ENCODE data around the gene ABCC4. TPM values are rescaled to one million over a fixed set of nuclear protein-coding genes. Genes with fewer than 3 reads are reported as not detected.
A peak's percentile ranks its signal among the peaks of the same experiment; 100 is the strongest.

The ABCC4 gene
- total and polyA plus RNA-seq, 2 of the 13 experiments (the other 11 are each of a cell fraction or from before 2014, with no cell fraction given): 4.2 to 11.3 TPM

DNA sequence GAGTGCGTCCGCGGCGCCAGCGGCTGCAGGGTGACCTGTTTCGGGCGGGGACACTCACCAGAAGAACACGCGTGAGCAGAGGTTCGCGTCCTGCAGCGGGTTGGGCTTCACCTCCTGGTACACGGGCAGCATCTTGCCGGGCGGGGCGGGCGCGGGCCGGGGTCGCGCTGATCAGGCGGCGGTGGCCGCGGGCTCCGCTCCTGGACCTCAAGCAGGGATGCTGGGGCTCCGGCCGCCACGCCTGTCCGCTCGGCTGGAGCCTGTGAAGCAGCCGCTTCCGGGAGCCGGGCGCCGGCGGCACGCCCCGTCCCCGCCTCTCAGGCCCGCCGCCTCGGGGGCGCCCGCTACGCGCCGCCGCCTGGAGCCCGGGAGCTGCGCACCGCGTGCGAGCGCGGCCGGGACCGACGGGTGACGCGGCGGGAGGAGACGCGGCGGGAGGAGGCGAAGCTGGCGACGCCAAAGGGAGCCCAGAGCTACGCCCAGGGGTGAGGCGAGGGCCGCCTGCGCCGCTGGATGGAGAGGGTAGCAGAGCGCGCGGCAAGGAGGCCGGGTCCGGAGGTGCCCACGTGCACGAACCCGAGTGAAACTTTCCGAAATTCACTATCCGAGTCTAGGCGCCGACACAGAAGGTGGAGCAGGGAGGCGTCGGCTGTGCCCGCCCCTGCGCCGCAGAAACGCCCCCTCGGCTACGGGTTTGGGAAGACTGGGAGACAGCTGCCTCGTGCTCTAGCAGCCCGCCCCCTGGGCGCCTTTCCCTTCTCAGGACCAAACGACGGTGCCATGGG lies at the start of gene ABCC4 (continued):
- TF ChIP-seq ZFYVE20 (CRISPR knock-in tag; IDR thresholded peaks at IDR 0.05; ENCODE audit: borderline replicate concordance, low read depth) (peak; percentile 87; the same call in 1 of the 2 replicates), ZBTB7B (CRISPR knock-in tag; IDR thresholded peaks at IDR 0.05) (0 out of 2 replicates have a peak, but pooled peaks have one; percentile 25), ESRRA (CRISPR knock-in tag; IDR thresholded peaks at IDR 0.05; ENCODE audit: low read depth) (no peak), ZFP1 (CRISPR knock-in tag; IDR thresholded peaks at IDR 0.05) (no peak), GTF3A (CRISPR knock-in tag; conservative IDR thresholded peaks at IDR 0.05) (no peak), SETDB1 (CRISPR knock-in tag; IDR thresholded peaks at IDR 0.05; ENCODE audit: borderline replicate concordance) (no peak), ZNF749 (CRISPR knock-in tag; IDR thresholded peaks at IDR 0.05; ENCODE audit: borderline replicate concordance) (no peak), TSC22D2 (CRISPR knock-in tag; IDR thresholded peaks at IDR 0.05; ENCODE audit: borderline replicate concordance) (peak; percentile 21; the same call in 1 of the 2 replicates), ZZZ3 (CRISPR knock-in tag; IDR thresholded peaks at IDR 0.05; ENCODE audit: borderline replicate concordance) (no peak)
- TF ChIP-seq, protein P1, sequence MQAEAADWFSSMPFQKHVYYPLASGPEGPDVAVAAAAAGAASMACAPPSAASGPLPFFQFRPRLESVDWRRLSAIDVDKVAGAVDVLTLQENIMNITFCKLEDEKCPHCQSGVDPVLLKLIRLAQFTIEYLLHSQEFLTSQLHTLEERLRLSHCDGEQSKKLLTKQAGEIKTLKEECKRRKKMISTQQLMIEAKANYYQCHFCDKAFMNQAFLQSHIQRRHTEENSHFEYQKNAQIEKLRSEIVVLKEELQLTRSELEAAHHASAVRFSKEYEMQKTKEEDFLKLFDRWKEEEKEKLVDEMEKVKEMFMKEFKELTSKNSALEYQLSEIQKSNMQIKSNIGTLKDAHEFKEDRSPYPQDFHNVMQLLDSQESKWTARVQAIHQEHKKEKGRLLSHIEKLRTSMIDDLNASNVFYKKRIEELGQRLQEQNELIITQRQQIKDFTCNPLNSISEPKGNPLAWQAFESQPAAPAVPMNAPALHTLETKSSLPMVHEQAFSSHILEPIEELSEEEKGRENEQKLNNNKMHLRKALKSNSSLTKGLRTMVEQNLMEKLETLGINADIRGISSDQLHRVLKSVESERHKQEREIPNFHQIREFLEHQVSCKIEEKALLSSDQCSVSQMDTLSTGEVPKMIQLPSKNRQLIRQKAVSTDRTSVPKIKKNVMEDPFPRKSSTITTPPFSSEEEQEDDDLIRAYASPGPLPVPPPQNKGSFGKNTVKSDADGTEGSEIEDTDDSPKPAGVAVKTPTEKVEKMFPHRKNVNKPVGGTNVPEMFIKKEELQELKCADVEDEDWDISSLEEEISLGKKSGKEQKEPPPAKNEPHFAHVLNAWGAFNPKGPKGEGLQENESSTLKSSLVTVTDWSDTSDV (CRISPR knock-in tag; IDR thresholded peaks at IDR 0.05): peak; percentile 89; the same call in 1 of the 2 replicates
- TF ChIP-seq, protein P2, sequence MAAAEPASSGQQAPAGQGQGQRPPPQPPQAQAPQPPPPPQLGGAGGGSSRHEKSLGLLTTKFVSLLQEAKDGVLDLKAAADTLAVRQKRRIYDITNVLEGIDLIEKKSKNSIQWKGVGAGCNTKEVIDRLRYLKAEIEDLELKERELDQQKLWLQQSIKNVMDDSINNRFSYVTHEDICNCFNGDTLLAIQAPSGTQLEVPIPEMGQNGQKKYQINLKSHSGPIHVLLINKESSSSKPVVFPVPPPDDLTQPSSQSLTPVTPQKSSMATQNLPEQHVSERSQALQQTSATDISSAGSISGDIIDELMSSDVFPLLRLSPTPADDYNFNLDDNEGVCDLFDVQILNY (CRISPR knock-in tag; conservative IDR thresholded peaks at IDR 0.05): no peak
- TF ChIP-seq, protein P3, sequence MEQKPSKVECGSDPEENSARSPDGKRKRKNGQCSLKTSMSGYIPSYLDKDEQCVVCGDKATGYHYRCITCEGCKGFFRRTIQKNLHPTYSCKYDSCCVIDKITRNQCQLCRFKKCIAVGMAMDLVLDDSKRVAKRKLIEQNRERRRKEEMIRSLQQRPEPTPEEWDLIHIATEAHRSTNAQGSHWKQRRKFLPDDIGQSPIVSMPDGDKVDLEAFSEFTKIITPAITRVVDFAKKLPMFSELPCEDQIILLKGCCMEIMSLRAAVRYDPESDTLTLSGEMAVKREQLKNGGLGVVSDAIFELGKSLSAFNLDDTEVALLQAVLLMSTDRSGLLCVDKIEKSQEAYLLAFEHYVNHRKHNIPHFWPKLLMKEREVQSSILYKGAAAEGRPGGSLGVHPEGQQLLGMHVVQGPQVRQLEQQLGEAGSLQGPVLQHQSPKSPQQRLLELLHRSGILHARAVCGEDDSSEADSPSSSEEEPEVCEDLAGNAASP (CRISPR knock-in tag; IDR thresholded peaks at IDR 0.05; ENCODE audit: borderline replicate concordance): no peak
- TF ChIP-seq, protein P4, sequence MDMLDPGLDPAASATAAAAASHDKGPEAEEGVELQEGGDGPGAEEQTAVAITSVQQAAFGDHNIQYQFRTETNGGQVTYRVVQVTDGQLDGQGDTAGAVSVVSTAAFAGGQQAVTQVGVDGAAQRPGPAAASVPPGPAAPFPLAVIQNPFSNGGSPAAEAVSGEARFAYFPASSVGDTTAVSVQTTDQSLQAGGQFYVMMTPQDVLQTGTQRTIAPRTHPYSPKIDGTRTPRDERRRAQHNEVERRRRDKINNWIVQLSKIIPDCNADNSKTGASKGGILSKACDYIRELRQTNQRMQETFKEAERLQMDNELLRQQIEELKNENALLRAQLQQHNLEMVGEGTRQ (IDR thresholded peaks at IDR 0.05; ENCODE audit: low read depth, low read length): no peak
- TF ChIP-seq, protein P4 (CRISPR knock-in tag; IDR thresholded peaks at IDR 0.05; ENCODE audit: borderline replicate concordance): no peak
- TF ChIP-seq, protein P5, sequence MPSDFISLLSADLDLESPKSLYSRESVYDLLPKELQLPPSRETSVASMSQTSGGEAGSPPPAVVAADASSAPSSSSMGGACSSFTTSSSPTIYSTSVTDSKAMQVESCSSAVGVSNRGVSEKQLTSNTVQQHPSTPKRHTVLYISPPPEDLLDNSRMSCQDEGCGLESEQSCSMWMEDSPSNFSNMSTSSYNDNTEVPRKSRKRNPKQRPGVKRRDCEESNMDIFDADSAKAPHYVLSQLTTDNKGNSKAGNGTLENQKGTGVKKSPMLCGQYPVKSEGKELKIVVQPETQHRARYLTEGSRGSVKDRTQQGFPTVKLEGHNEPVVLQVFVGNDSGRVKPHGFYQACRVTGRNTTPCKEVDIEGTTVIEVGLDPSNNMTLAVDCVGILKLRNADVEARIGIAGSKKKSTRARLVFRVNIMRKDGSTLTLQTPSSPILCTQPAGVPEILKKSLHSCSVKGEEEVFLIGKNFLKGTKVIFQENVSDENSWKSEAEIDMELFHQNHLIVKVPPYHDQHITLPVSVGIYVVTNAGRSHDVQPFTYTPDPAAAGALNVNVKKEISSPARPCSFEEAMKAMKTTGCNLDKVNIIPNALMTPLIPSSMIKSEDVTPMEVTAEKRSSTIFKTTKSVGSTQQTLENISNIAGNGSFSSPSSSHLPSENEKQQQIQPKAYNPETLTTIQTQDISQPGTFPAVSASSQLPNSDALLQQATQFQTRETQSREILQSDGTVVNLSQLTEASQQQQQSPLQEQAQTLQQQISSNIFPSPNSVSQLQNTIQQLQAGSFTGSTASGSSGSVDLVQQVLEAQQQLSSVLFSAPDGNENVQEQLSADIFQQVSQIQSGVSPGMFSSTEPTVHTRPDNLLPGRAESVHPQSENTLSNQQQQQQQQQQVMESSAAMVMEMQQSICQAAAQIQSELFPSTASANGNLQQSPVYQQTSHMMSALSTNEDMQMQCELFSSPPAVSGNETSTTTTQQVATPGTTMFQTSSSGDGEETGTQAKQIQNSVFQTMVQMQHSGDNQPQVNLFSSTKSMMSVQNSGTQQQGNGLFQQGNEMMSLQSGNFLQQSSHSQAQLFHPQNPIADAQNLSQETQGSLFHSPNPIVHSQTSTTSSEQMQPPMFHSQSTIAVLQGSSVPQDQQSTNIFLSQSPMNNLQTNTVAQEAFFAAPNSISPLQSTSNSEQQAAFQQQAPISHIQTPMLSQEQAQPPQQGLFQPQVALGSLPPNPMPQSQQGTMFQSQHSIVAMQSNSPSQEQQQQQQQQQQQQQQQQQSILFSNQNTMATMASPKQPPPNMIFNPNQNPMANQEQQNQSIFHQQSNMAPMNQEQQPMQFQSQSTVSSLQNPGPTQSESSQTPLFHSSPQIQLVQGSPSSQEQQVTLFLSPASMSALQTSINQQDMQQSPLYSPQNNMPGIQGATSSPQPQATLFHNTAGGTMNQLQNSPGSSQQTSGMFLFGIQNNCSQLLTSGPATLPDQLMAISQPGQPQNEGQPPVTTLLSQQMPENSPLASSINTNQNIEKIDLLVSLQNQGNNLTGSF (CRISPR knock-in tag; IDR thresholded peaks at IDR 0.05): no peak

Data from HepG2 (cell line).